Kidney (tissue), 14 donors: ENCODE results near the gene SAG. TPM values are rescaled to one million over a fixed set of nuclear protein-coding genes. Genes with fewer than 3 reads are reported as not detected.

Experiments used
- DNase-seq, 5 donors: peaks; one replicate each; pipeline ENCODE4 v3.0.0-alpha.2; 2013 to 2020
- FAIRE-seq: peaks from 2 replicates; lab custom pipeline; 2012; peaks lifted over from hg19 to GRCh38; lab: Jason Lieb, UNC
- H3K27ac ChIP-seq, 2 donors: one replicate each; pipeline ENCODE4 v1.7.0; 2013; ENCODE audit warnings: low read depth in 2 of 2, low read length in 2 of 2, inconsistent platforms in 1 of 2
- H3K27me3 ChIP-seq: one replicate; pipeline ENCODE4 v1.7.1; 2013; ENCODE audit warnings: low read length, inconsistent platforms; ENCODE audit not compliant: control insufficient read depth, insufficient read depth
- H3K36me3 ChIP-seq, 3 donors: one replicate each; pipeline versions ENCODE4 v1.7.0 to v1.7.1; 2013; ENCODE audit warnings: low read length in 3 of 3, control low read depth in 1 of 3, inconsistent platforms in 1 of 3; ENCODE audit not compliant: insufficient read depth in 3 of 3, control insufficient read depth in 2 of 3
- H3K4me1 ChIP-seq, 3 donors: one replicate each; pipeline versions ENCODE4 v1.7.0 to v1.7.1; 2013; ENCODE audit warnings: low read length in 3 of 3, inconsistent platforms in 1 of 3, low read depth in 1 of 3; ENCODE audit not compliant: control insufficient read depth in 2 of 3, insufficient read depth in 2 of 3
- H3K4me3 ChIP-seq, 3 donors: one replicate each; pipeline versions ENCODE4 v1.7.0 to v1.8.1; 2013; ENCODE audit warnings: low read length in 3 of 3, control low read depth in 1 of 3, inconsistent platforms in 1 of 3
- H3K9ac ChIP-seq, 3 donors: one replicate each; pipeline versions ENCODE4 v1.7.0 to v1.7.1; 2013; ENCODE audit warnings: low read length in 3 of 3, control low read depth in 1 of 3, inconsistent platforms in 1 of 3
- H3K9me3 ChIP-seq, 3 donors: one replicate each; pipeline versions ENCODE4 v1.7.0 to v1.7.1; 2013; ENCODE audit warnings: low read length in 3 of 3, control low read depth in 1 of 3, inconsistent platforms in 1 of 3; ENCODE audit not compliant: control insufficient read depth in 2 of 3, insufficient read depth in 1 of 3
- CTCF ChIP-seq: IDR thresholded peaks from 3 replicates; pipeline ENCODE4 v1.5.1; 2012; ENCODE audit warnings: mild to moderate bottlenecking, moderate library complexity, borderline replicate concordance; ENCODE audit not compliant: insufficient read depth; ENCODE audit errors: extremely low read depth
- intact Hi-C: fragments of 100-400 bp; cut with DNase I; formaldehyde crosslinking; loops from one replicate; pipeline ENCODE4 v1.11.1; 2022
- polyA plus RNA-seq: library from polyadenylated mRNA; stranded (reverse); fragments of 350-450 nt; fragmentation: Illumina TruSeq; extraction: RNeasy Lipid Tissue Mini Kit (QIAGEN cat#74804); gene quantifications from one replicate; pipeline ENCODE4 v1.2.3, GENCODE V29; 2014; ENCODE audit warnings: low read depth, low replicate concordance; ENCODE audit not compliant: insufficient read depth
- total RNA-seq: library from RNA; stranded (reverse); fragmentation: NEBNext Ultra II Directional; extraction: Animal tissue kit (Norgen Biotek cat#: 25700); gene quantifications from one replicate; pipeline ENCODE4 v1.2.1, GENCODE V29; 2021
- donor health status: control.
- donor health status: control.
- donor health status: control.
- donor health status: control.
- donor health status: control.
- donor health status: DM: yes; HTN: yes; CAD: no.
- donor health status: Normal renal cell carcinoma (clear cell type).

SAG gene
- total and polyA plus RNA-seq, 2 donors from 2014 or later: not detected

- peaks cover 0 to 14% (median 0%) of the 10 kb centered on the region in 3 donors for H3K4me1 ChIP-seq
- no peak overlapping the region for H3K27ac ChIP-seq
- DNase-seq (no peak), FAIRE-seq (no peak)
- H3K27me3 ChIP-seq: no peaks in the 10 kb centered on the region
- TF ChIP-seq CTCF: no peak
- H3K9ac ChIP-seq: no peak overlapping the region
- H3K4me3 ChIP-seq: no peak overlapping the region
- no peaks in the 10 kb centered on the region for H3K36me3 ChIP-seq
- H3K9me3 ChIP-seq: no peaks in the 10 kb centered on the region
- intact Hi-C loops: no loop called here
Observed at GRCh38 chr2:233384015-233384414, 76.4 kb downstream of the SAG start.

DNA sequence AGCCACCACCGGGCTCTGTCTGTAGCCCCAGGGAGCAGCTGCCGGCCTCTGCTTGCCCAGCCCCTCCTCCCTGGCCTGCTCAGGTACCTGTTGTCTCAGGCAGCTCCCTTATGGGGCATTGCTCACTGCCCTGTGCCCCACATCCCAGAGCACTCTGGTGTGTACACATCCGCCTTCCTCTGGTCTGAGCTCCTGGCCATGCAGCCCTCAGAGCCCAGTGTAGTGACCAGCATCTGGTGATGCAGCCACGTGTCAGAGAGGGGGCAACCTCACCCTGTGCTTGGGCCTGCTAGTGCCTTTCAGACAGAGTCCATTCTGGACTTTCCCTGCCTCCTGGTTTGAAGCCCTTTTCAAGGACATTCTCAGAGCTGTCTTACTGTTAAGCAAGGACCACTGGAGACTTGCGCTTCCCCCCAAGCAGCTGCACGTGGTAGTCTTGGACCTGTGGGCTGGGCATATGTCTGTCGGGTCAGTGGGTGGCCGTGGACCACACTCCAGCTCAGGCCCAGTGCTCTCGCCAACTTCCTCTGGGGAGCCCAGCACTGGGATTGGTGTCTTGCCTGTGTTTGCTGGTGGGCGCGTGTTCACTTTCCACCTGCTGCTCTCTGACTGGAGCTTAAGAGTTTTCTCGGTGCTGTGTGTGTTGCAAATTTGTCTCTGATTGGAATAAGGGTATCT, 77.3 kb downstream of the SAG start:
- DNase-seq (no peak), FAIRE-seq (no peak)
- no peaks in the 10 kb centered on the region for H3K36me3 ChIP-seq
- H3K4me1 ChIP-seq: peaks cover 0 to 14% (median 0%) of the 10 kb centered on the region in 3 donors
- intact Hi-C loops: no loop called here
- no peak overlapping the region for H3K4me3 ChIP-seq
- H3K27ac ChIP-seq: no peak overlapping the region
- H3K9ac ChIP-seq: no peak overlapping the region
- no peaks in the 10 kb centered on the region for H3K9me3 ChIP-seq
- no peak for TF ChIP-seq CTCF
- no peaks in the 10 kb centered on the region for H3K27me3 ChIP-seq

- Histone ChIP-seq H3K4me1 (peaks cover 0 to 14% (median 0%) of the 10 kb centered on the region in 3 donors), H3K4me3 (no peak overlapping the region), H3K9me3 (no peaks in the 10 kb centered on the region), H3K27ac (no peak overlapping the region), H3K36me3 (peaks cover 0 to 4% (median 0%) of the 10 kb centered on the region in 3 donors), H3K27me3 (no peaks in the 10 kb centered on the region), H3K9ac (no peak overlapping the region)
- no peak for FAIRE-seq
- DNase-seq: peak in 1 of 5 donors; percentile 47
- TF ChIP-seq CTCF: no peak
- intact Hi-C loops: no loop called here
Observed at GRCh38 chr2:233385489-233386044, 78.0 kb downstream of the SAG start.
